Panc1 (cell line): ENCODE data around the gene AGPS. TPM values are rescaled to one million over a fixed set of nuclear protein-coding genes. Genes with fewer than 3 reads are reported as not detected.

Experiments
- ATAC-seq: fragments of 200-7000 bp; cut with Tn5 transposase; 2 replicates; pipeline ENCODE4 v1.9.1; 2020; ENCODE audit warnings: mild to moderate bottlenecking, moderate library complexity
- BruUV-seq: library from RNA; stranded (reverse); fragments of 400-500 nt; replicated peaks from 2 replicates; lab custom pipeline; 2021; lab: Mats Ljungman, UMichigan
- CTCF ChIA-PET: fragments of 300-600 bp; sonication (Branson Sonifier 250); formaldehyde crosslinking; loops from one replicate; lab custom pipeline; 2022; ENCODE audit warnings: antibody characterized with exemption; lab: Charles Lee
- POLR2A ChIA-PET: fragments of 300-600 bp; sonication (Branson Sonifier 250); formaldehyde crosslinking; loops from one replicate; lab custom pipeline; 2022; ENCODE audit warnings: antibody characterized with exemption; lab: Charles Lee
- DNase-seq: peaks from one replicate; pipeline ENCODE4 v3.0.0-alpha.2; 2010; ENCODE audit warnings: low read depth, low spot score
- H3K27ac ChIP-seq: 2 replicates; pipeline ENCODE4 v1.5.1; 2011; ENCODE audit warnings: mild to moderate bottlenecking, low read length, inconsistent platforms
- H3K27me3 ChIP-seq: fragments of 200-500 bp; sonication (Bioruptor generic); 2 replicates; pipeline ENCODE4 v1.6.0; 2014; ENCODE audit warnings: low read length, inconsistent platforms; ENCODE audit not compliant: control insufficient read depth, insufficient read depth
- H3K36me3 ChIP-seq: fragments of 200-500 bp; sonication (Bioruptor generic); 2 replicates; pipeline ENCODE4 v1.5.1; 2014; ENCODE audit warnings: inconsistent platforms, mild to moderate bottlenecking, low read length, moderate library complexity; ENCODE audit not compliant: control insufficient read depth, insufficient read depth
- H3K4me1 ChIP-seq: 2 replicates; pipeline ENCODE4 v1.5.1; 2011; ENCODE audit warnings: inconsistent platforms, mild to moderate bottlenecking, low read length, moderate library complexity; ENCODE audit not compliant: control insufficient read depth, insufficient read depth
- H3K4me3 ChIP-seq, 2 experiments: 2 replicates each; pipeline ENCODE4 v1.5.1; 2011 to 2012; ENCODE audit warnings: low read depth in 2 of 2, low read length in 2 of 2, mild to moderate bottlenecking in 2 of 2, inconsistent platforms in 1 of 2, moderate library complexity in 1 of 2
- H3K9me3 ChIP-seq: fragments of 200-500 bp; sonication (Bioruptor generic); 2 replicates; pipeline ENCODE4 v1.5.1; 2014; ENCODE audit warnings: low read depth, mild to moderate bottlenecking, inconsistent platforms, low read length, moderate library complexity; ENCODE audit not compliant: control insufficient read depth, insufficient read depth
- CTCF ChIP-seq: fragments of 450-650 bp; IDR thresholded peaks from 2 replicates; pipeline ENCODE4 v1.5.1; 2017; ENCODE audit warnings: mild to moderate bottlenecking
- POLR2AphosphoS5 ChIP-seq: IDR thresholded peaks from 2 replicates; pipeline ENCODE4 v1.6.1; 2012; ENCODE audit warnings: mild to moderate bottlenecking, low read depth, low read length, moderate library complexity
- REST ChIP-seq, 2 experiments: IDR thresholded peaks; 2 replicates each; pipeline ENCODE4 v1.6.1; 2011 to 2012; ENCODE audit warnings: low read depth in 2 of 2, control low read depth in 1 of 2, low read length in 1 of 2, mild to moderate bottlenecking in 1 of 2, moderate library complexity in 1 of 2; ENCODE audit not compliant: insufficient read depth in 1 of 2
- SIN3A ChIP-seq: IDR thresholded peaks from 2 replicates; pipeline ENCODE4 v1.6.1; 2012; ENCODE audit warnings: low read depth, mild to moderate bottlenecking, low read length, moderate library complexity, borderline replicate concordance; ENCODE audit not compliant: insufficient read depth
- TCF7L2 ChIP-seq: IDR thresholded peaks from 2 replicates; pipeline ENCODE4 v1.6.1; 2011; ENCODE audit warnings: mild to moderate bottlenecking, low read depth, low read length, inconsistent platforms
- in situ Hi-C: cut with HindIII; loops from 2 replicates; pipeline ENCODE4 v1.10.0; 2016; ENCODE audit warnings: low sequenced_read_pairs, low pct_unique_long_range_greater_than_20kb
- intact Hi-C: fragments of 100-400 bp; cut with micrococcal nuclease; formaldehyde crosslinking; loops from one replicate; pipeline ENCODE4 v1.10.0; 2022; ENCODE audit not compliant: unreplicated experiment
- total RNA-seq: library from RNA; stranded (reverse); gene quantifications from one replicate; pipeline ENCODE4 v1.2.1, GENCODE V29; 2021; ENCODE audit not compliant: unreplicated experiment

AGPS gene
- total RNA-seq, 1 experiment from 2014 or later, result 68.7 TPM

- BruUV-seq, result no TSS peak
Measured at GRCh38 chr2:177572236-177572671, 179.7 kb downstream of the AGPS start.

DNA sequence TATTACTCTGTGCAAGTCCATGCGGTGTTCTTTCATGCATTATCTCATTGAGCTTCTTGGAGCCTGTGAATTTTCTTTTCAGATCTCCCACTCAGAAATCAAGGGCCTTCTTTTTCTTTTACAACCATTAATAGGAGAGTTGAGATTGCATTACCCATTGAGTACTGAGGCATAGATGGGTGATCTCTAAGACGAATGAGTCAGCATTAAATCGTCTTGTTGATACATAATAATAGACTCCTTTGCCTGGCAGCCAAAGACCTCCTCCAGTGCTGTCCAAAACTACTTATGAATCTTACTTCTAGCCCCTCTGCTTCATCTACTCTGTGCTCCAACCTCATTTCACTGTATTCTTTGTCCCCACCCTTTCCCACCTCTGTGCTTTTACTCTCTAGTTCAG lies 180.5 kb downstream of the AGPS start:
- ChIA-PET CTCF (no interaction called here), POLR2A (no interaction called here)
- intact Hi-C loops, result no loop called here
- no peaks in the 10 kb centered on the region for H3K36me3 ChIP-seq
- peaks cover 8% of the 10 kb centered on the region; the same call in 1 of the 2 replicates for H3K27me3 ChIP-seq
- TF ChIP-seq CTCF (no peak), TCF7L2 (no peak), SIN3A (no peak), REST (IDR thresholded peaks at IDR 0.05; ENCODE audit: insufficient read depth in 1 of 2, low read depth in 2 of 2, low read length in 1 of 2) (no peak), POLR2AphosphoS5 (no peak)
- DNase-seq, result no peak
- H3K4me3 ChIP-seq, result no peak overlapping the region
- H3K27ac ChIP-seq, result no peak overlapping the region
- H3K4me1 ChIP-seq, result no peaks in the 10 kb centered on the region
- no TSS peak for BruUV-seq
- ATAC-seq, result no peak
- in situ Hi-C loops, result no loop called here
- no peaks in the 10 kb centered on the region for H3K9me3 ChIP-seq

More at GRCh38 chr2:177572236-177572671, 179.7 kb downstream of the AGPS start:
- Histone ChIP-seq H3K27me3 (peaks cover 8% of the 10 kb centered on the region; the same call in 1 of the 2 replicates), H3K4me1 (no peaks in the 10 kb centered on the region), H3K9me3 (no peaks in the 10 kb centered on the region), H3K36me3 (no peaks in the 10 kb centered on the region), H3K27ac (no peak overlapping the region), H3K4me3 (no peak overlapping the region)
- CTCF ChIA-PET, result no interaction called here
- POLR2A ChIA-PET, result no interaction called here
- in situ Hi-C loops, result no loop called here
- TF ChIP-seq REST (IDR thresholded peaks at IDR 0.05; ENCODE audit: insufficient read depth in 1 of 2, low read depth in 2 of 2, low read length in 1 of 2) (no peak), TCF7L2 (no peak), SIN3A (no peak), CTCF (no peak), POLR2AphosphoS5 (no peak)
- intact Hi-C loops, result no loop called here
- no peak for ATAC-seq
- DNase-seq, result no peak
